Natural killer cell (primary cell): ENCODE results near the gene CCDC138. TPM values are rescaled to one million over a fixed set of nuclear protein-coding genes. Genes with fewer than 3 reads are reported as not detected.

Experiments used
- ATAC-seq, 3 donors: fragments of 150-1000 bp in 2 of 3; fragments of 200-7000 bp in 1 of 3; cut with Tn5 transposase; 1 replicate in 1 of 3; 2 replicates in 2 of 3; pipeline ENCODE4 v1.10.0; 2021; ENCODE audit warnings: mild to moderate bottlenecking in 2 of 3, moderate library complexity in 2 of 3
- DNase-seq, 2 donors: peaks; one replicate each; pipeline versions ENCODE4 v3.0.0 to v3.0.0-alpha.2; 2013 to 2021; ENCODE audit warnings: mixed read lengths in 1 of 2
- H3K27ac ChIP-seq: one replicate; pipeline ENCODE4 v1.5.1; 2013; ENCODE audit warnings: mild to moderate bottlenecking, low read length
- H3K27me3 ChIP-seq: one replicate; pipeline ENCODE4 v1.6.1; 2013; ENCODE audit warnings: low read length; ENCODE audit not compliant: control insufficient read depth, insufficient read depth
- H3K36me3 ChIP-seq: one replicate; pipeline ENCODE4 v1.6.1; 2013; ENCODE audit warnings: low read length; ENCODE audit not compliant: control insufficient read depth, insufficient read depth
- H3K4me1 ChIP-seq: one replicate; pipeline ENCODE4 v1.6.1; 2013; ENCODE audit warnings: low read length; ENCODE audit not compliant: control insufficient read depth, insufficient read depth
- H3K4me3 ChIP-seq: one replicate; pipeline ENCODE4 v1.5.1; 2013; ENCODE audit warnings: low read length
- H3K9me3 ChIP-seq: one replicate; pipeline ENCODE4 v1.6.1; 2013; ENCODE audit warnings: low read length; ENCODE audit not compliant: control insufficient read depth, insufficient read depth
- H3K27ac Mint-ChIP-seq, 2 donors: one replicate each; pipeline ENCODE4 v1.8.0; 2022; ENCODE audit warnings: mild to moderate bottlenecking in 2 of 2, mixed read lengths in 2 of 2, moderate library complexity in 1 of 2
- H3K27me3 Mint-ChIP-seq, 2 donors: one replicate each; pipeline ENCODE4 v1.8.0; 2022; ENCODE audit warnings: low read depth in 2 of 2, mixed read lengths in 2 of 2
- H3K36me3 Mint-ChIP-seq: one replicate; pipeline ENCODE4 v1.8.0; 2022; ENCODE audit warnings: mixed read lengths
- H3K4me1 Mint-ChIP-seq, 2 donors: one replicate each; pipeline ENCODE4 v1.8.0; 2022; ENCODE audit warnings: mixed read lengths in 2 of 2
- H3K4me3 Mint-ChIP-seq: one replicate; pipeline ENCODE4 v1.8.0; 2022; ENCODE audit warnings: mild to moderate bottlenecking, moderate library complexity, mixed read lengths
- H3K9me3 Mint-ChIP-seq, 2 donors: one replicate each; pipeline ENCODE4 v1.8.0; 2022; ENCODE audit warnings: mixed read lengths in 2 of 2
- CTCF ChIP-seq: fragments of 200-600 bp; IDR thresholded peaks from one replicate; pipeline ENCODE4 v1.8.0; 2022; ENCODE audit warnings: antibody characterized with exemption
- WGBS: methylation state at CpG from one replicate; pipeline ENCODE4 v1.1.7; 2013; ENCODE audit warnings: missing lambda C conversion rate; ENCODE audit not compliant: insufficient coverage; 5-methylcytosine and 5-hydroxymethylcytosine counted together
- intact Hi-C: fragments of 100-400 bp; cut with micrococcal nuclease; formaldehyde crosslinking; loops from one replicate; pipeline ENCODE4 v1.14.2; 2022
- total RNA-seq, 4 donors: library from RNA; stranded (reverse); fragments of 120-200 nt in 1 of 4; gene quantifications; one replicate each; pipeline versions ENCODE4 v1.2.3 to v1.2.4, GENCODE V29; 2013 to 2022

CCDC138 gene
- total RNA-seq, 3 donors from 2014 or later (not counting 1 experiment from before 2014, with no cell fraction given): 3.8 to 9.3 (median 5.6) TPM

DNA sequence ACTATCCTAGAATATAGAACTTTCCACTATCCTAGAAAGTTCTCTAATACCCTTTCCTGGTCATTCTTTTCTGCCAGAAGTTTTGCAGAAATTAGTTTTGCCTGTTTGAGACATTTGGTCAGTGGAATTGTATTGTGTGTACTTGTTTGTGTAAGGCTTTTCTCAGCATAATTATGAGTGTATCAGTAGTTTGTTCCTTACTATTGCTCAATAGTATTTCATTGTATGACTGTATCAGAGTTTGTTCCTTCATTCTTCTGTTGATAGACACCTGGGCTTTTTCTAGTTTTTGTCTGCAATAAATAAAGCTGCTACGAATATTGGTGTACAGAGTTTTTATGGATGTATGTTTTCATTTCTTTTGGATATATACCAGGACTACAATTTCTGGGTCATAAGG, 27.2 kb downstream of the CCDC138 start:
- Histone ChIP-seq H3K27ac (no peak overlapping the region), H3K27me3 (no peaks in the 10 kb centered on the region), H3K9me3 (no peaks in the 10 kb centered on the region), H3K36me3 (peaks cover 18% of the 10 kb centered on the region), H3K4me1 (no peaks in the 10 kb centered on the region), H3K4me3 (no peak overlapping the region)
- intact Hi-C loops: no loop called here
- H3K27me3 Mint-ChIP-seq: no peaks in the 10 kb centered on the region
- H3K36me3 Mint-ChIP-seq: peaks cover 26% of the 10 kb centered on the region
- no peaks in the 10 kb centered on the region for H3K4me1 Mint-ChIP-seq
- ATAC-seq: no peak
- 100% methylated on average over 1 of the region's 1 CpG for WGBS
- peaks cover 4 to 6% of the 10 kb centered on the region in 2 donors for H3K9me3 Mint-ChIP-seq
- no peak for TF ChIP-seq CTCF
- no peak overlapping the region for H3K4me3 Mint-ChIP-seq
- no peak for DNase-seq
- H3K27ac Mint-ChIP-seq: no peak overlapping the region

GRCh38 chr2:108820482-108820881, 33.9 kb downstream of the CCDC138 start:
- Histone ChIP-seq H3K9me3 (peaks cover 6% of the 10 kb centered on the region), H3K4me3 (no peak overlapping the region), H3K27ac (no peak overlapping the region), H3K4me1 (no peaks in the 10 kb centered on the region), H3K36me3 (peaks cover 20% of the 10 kb centered on the region), H3K27me3 (no peaks in the 10 kb centered on the region)
- no peak for TF ChIP-seq CTCF
- DNase-seq: no peak
- intact Hi-C loops: no loop called here
- no peak overlapping the region for H3K4me3 Mint-ChIP-seq
- WGBS: 90% methylated on average over 1 of the region's 2 CpGs
- H3K36me3 Mint-ChIP-seq: peaks cover 19% of the 10 kb centered on the region
- no peak overlapping the region for H3K27ac Mint-ChIP-seq
- H3K27me3 Mint-ChIP-seq: no peaks in the 10 kb centered on the region
- no peak for ATAC-seq
- H3K4me1 Mint-ChIP-seq: no peaks in the 10 kb centered on the region
- peaks cover 6 to 10% of the 10 kb centered on the region in 2 donors for H3K9me3 Mint-ChIP-seq

GRCh38 chr2:108823286-108823685, 36.7 kb downstream of the CCDC138 start:
- 100% methylated on average over 1 of the region's 1 CpG for WGBS
- Histone ChIP-seq H3K4me3 (no peak overlapping the region), H3K27me3 (no peaks in the 10 kb centered on the region), H3K36me3 (peaks cover 6% of the 10 kb centered on the region), H3K27ac (no peak overlapping the region), H3K4me1 (no peaks in the 10 kb centered on the region), H3K9me3 (peaks cover 6% of the 10 kb centered on the region)
- no peak for TF ChIP-seq CTCF
- no peaks in the 10 kb centered on the region for H3K4me1 Mint-ChIP-seq
- DNase-seq: no peak
- intact Hi-C loops: no loop called here
- H3K27ac Mint-ChIP-seq: no peak overlapping the region
- H3K36me3 Mint-ChIP-seq: peaks cover 19% of the 10 kb centered on the region
- no peak overlapping the region for H3K4me3 Mint-ChIP-seq
- ATAC-seq: no peak
- H3K9me3 Mint-ChIP-seq: peaks cover 6 to 10% of the 10 kb centered on the region in 2 donors
- no peaks in the 10 kb centered on the region for H3K27me3 Mint-ChIP-seq

GRCh38 chr2:108824316-108825070, 37.9 kb downstream of the CCDC138 start:
- 98% methylated on average over 5 of the region's 5 CpGs for WGBS
- no peaks in the 10 kb centered on the region for H3K4me1 Mint-ChIP-seq

More at GRCh38 chr2:108824316-108825070, 37.9 kb downstream of the CCDC138 start:
- no peak overlapping the region for H3K27ac ChIP-seq
- intact Hi-C loops: no loop called here
- Mint-ChIP-seq H3K27me3 (no peaks in the 10 kb centered on the region), H3K27ac (no peak overlapping the region), H3K4me3 (no peak overlapping the region), H3K36me3 (peaks cover 10% of the 10 kb centered on the region), H3K9me3 (peaks cover 6 to 7% of the 10 kb centered on the region in 2 donors)
- peaks cover 3% of the 10 kb centered on the region for H3K36me3 ChIP-seq
- H3K4me1 ChIP-seq: no peaks in the 10 kb centered on the region
- H3K9me3 ChIP-seq: peaks cover 3% of the 10 kb centered on the region
- no peak overlapping the region for H3K4me3 ChIP-seq
- no peaks in the 10 kb centered on the region for H3K27me3 ChIP-seq
- no peak for TF ChIP-seq CTCF
- DNase-seq (no peak), ATAC-seq (no peak)
